ENCODE measurements around the gene GUCY1A2. TPM values are rescaled to one million over a fixed set of nuclear protein-coding genes. Genes with fewer than 3 reads are reported as not detected.

The GUCY1A2 gene
- total RNA-seq, 1 experiment from 2014 or later = 0.55 TPM

GRCh38 chr11:106794058-106794457 lies 224.2 kb downstream of the GUCY1A2 start:
- peaks cover 0 to 5% (median under 1%) of the 10 kb centered on the region in 3 experiments; a peak in 3 of 7 replicates for H3K36me3 Mint-ChIP-seq (ENCODE audit: insufficient read depth in 1 of 3, low read depth in 3 of 3)
- no peak overlapping the region for H2BK15ac ChIP-seq (ENCODE audit: low read depth, low read length)
- no peaks in the 10 kb centered on the region for H3K23me2 ChIP-seq (ENCODE audit: insufficient read length, low read depth, low read length, poor library complexity, severe bottlenecking)
- no peak overlapping the region for H2AFZ ChIP-seq (ENCODE audit: low read length)
- no peak overlapping the region for H3K9ac ChIP-seq (ENCODE audit: extremely low read depth, insufficient read length, low read length)
- H3K79me2 ChIP-seq (ENCODE audit: insufficient read depth, low read length) = no peaks in the 10 kb centered on the region
- no peaks in the 10 kb centered on the region for H3K27me3 Mint-ChIP-seq (ENCODE audit: low read depth)
- H3K56ac ChIP-seq (ENCODE audit: insufficient read length, low read depth, low read length) = no peak overlapping the region
- no peak overlapping the region for H3K4me3 Mint-ChIP-seq
- DNase-seq = no peak
- H3K79me1 ChIP-seq (ENCODE audit: insufficient read depth, low read depth, low read length, poor library complexity, severe bottlenecking) = no peaks in the 10 kb centered on the region
- H3K27me3 ChIP-seq (ENCODE audit: insufficient read depth, low read length) = no peaks in the 10 kb centered on the region
- no peak overlapping the region for H4K5ac ChIP-seq (ENCODE audit: insufficient read length, low read depth, low read length)
- H2BK120ac ChIP-seq (ENCODE audit: low read depth, low read length, poor library complexity, severe bottlenecking) = no peak overlapping the region
- no peaks in the 10 kb centered on the region for H4K20me1 ChIP-seq (ENCODE audit: control insufficient read depth, insufficient read depth, insufficient read length)
- H3K27ac Mint-ChIP-seq = no peak overlapping the region
- H3K4me1 Mint-ChIP-seq = peaks cover 6 to 7% of the 10 kb centered on the region in 2 experiments
- H2AK5ac ChIP-seq (ENCODE audit: insufficient read length, low read length) = no peak overlapping the region
- no peak overlapping the region for H3K23ac ChIP-seq (ENCODE audit: insufficient read length, low read depth, low read length)
- no peaks in the 10 kb centered on the region for H3K4me1 ChIP-seq (ENCODE audit: insufficient read depth, low read length)
- no peak overlapping the region for H3K14ac ChIP-seq (ENCODE audit: insufficient read depth, low read length)
- H3K9me3 Mint-ChIP-seq = peaks cover 4 to 7% of the 10 kb centered on the region in 2 experiments; a peak in 4 of 5 replicates
- H4K91ac ChIP-seq (ENCODE audit: insufficient read length, low read depth, low read length) = no peak overlapping the region
- H2BK20ac ChIP-seq (ENCODE audit: low read depth, low read length, poor library complexity, severe bottlenecking) = no peak overlapping the region
- no peak overlapping the region for H3K18ac ChIP-seq (ENCODE audit: insufficient read length, low read depth, low read length)
- no peak overlapping the region for H3K4ac ChIP-seq (ENCODE audit: low read depth, low read length)
- no peaks in the 10 kb centered on the region for H3K9me3 ChIP-seq (ENCODE audit: control insufficient read depth, low read depth, low read length)
- H3K4me2 ChIP-seq (ENCODE audit: insufficient read depth, insufficient read length, low read length) = no peak overlapping the region
- H2BK12ac ChIP-seq (ENCODE audit: insufficient read length, low read depth, low read length) = no peak overlapping the region
- H3K27ac ChIP-seq (ENCODE audit: insufficient read length, low read depth, low read length) = no peak overlapping the region
- no peak overlapping the region for H3T11ph ChIP-seq (ENCODE audit: low read length)
- no peak overlapping the region for H4K8ac ChIP-seq (replicated peaks; ENCODE audit: insufficient read length, low read depth, low read length)
- TF ChIP-seq, protein P1, sequence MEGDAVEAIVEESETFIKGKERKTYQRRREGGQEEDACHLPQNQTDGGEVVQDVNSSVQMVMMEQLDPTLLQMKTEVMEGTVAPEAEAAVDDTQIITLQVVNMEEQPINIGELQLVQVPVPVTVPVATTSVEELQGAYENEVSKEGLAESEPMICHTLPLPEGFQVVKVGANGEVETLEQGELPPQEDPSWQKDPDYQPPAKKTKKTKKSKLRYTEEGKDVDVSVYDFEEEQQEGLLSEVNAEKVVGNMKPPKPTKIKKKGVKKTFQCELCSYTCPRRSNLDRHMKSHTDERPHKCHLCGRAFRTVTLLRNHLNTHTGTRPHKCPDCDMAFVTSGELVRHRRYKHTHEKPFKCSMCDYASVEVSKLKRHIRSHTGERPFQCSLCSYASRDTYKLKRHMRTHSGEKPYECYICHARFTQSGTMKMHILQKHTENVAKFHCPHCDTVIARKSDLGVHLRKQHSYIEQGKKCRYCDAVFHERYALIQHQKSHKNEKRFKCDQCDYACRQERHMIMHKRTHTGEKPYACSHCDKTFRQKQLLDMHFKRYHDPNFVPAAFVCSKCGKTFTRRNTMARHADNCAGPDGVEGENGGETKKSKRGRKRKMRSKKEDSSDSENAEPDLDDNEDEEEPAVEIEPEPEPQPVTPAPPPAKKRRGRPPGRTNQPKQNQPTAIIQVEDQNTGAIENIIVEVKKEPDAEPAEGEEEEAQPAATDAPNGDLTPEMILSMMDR (conservative IDR thresholded peaks at IDR 0.05) = no peak
- H2BK5ac ChIP-seq (ENCODE audit: insufficient read length, low read length) = no peak overlapping the region

Measured in H9 (cell line).